Endothelial cell (in vitro differentiated cells): ENCODE results near the gene PEX11B. TPM values are rescaled to one million over a fixed set of nuclear protein-coding genes. Genes with fewer than 3 reads are reported as not detected.
"Not testable (repeated sequence)": the region's sequence is repeated elsewhere in the genome, so short reads cannot be mapped to it uniquely, and the experiment has no call there.

Source experiments
- DNase-seq: peaks from one replicate; pipeline ENCODE4 v3.0.0; 2021; ENCODE audit warnings: low spot score
- H3K27ac Mint-ChIP-seq: one replicate; pipeline ENCODE4 v1.8.0; 2021; ENCODE audit warnings: mixed read lengths, inconsistent platforms; ENCODE audit not compliant: unreplicated experiment
- H3K27me3 Mint-ChIP-seq: one replicate; pipeline ENCODE4 v1.8.0; 2021; ENCODE audit warnings: mild to moderate bottlenecking, moderate library complexity, mixed read lengths, inconsistent platforms; ENCODE audit not compliant: unreplicated experiment
- H3K36me3 Mint-ChIP-seq: one replicate; pipeline ENCODE4 v1.8.0; 2021; ENCODE audit warnings: mild to moderate bottlenecking, low read depth, mixed read lengths, inconsistent platforms; ENCODE audit not compliant: unreplicated experiment
- H3K4me1 Mint-ChIP-seq: one replicate; pipeline ENCODE4 v1.8.0; 2021; ENCODE audit warnings: mild to moderate bottlenecking, mixed read lengths, inconsistent platforms; ENCODE audit not compliant: unreplicated experiment
- H3K4me3 Mint-ChIP-seq: one replicate; pipeline ENCODE4 v1.8.0; 2021; ENCODE audit warnings: mild to moderate bottlenecking, mixed read lengths, inconsistent platforms; ENCODE audit not compliant: unreplicated experiment
- H3K9me3 Mint-ChIP-seq: one replicate; pipeline ENCODE4 v1.8.0; 2021; ENCODE audit warnings: mixed read lengths, inconsistent platforms; ENCODE audit not compliant: unreplicated experiment
- CTCF ChIP-seq: fragments of 200-600 bp; sonication (generic); IDR thresholded peaks from one replicate; pipeline ENCODE4 v1.5.0; 2021; ENCODE audit warnings: antibody characterized with exemption; ENCODE audit not compliant: unreplicated experiment
- total RNA-seq: library from RNA; stranded (reverse); fragmentation: NEBNext Ultra II Directional; extraction: Animal tissue kit (Norgen Biotek cat#: 25700); gene quantifications from one replicate; pipeline ENCODE4 v1.2.1, GENCODE V29; 2021; ENCODE audit not compliant: unreplicated experiment

Gene PEX11B
- total RNA-seq, 1 donor from 2014 or later: 34.0 TPM

- H3K9me3 Mint-ChIP-seq: no peaks in the 10 kb centered on the region
- H3K4me3 Mint-ChIP-seq: no peak overlapping the region
- H3K4me1 Mint-ChIP-seq: peaks cover 15% of the 10 kb centered on the region
- peaks cover 2% of the 10 kb centered on the region for H3K27me3 Mint-ChIP-seq
- peaks cover 20% of the 10 kb centered on the region for H3K36me3 Mint-ChIP-seq
- no peak overlapping the region for H3K27ac Mint-ChIP-seq
- TF ChIP-seq CTCF: no peak
- no peak for DNase-seq
Observed at GRCh38 chr1:145926686-145927062, 8.2 kb upstream of the PEX11B start.

- Mint-ChIP-seq H3K36me3 (peaks cover 22% of the 10 kb centered on the region), H3K27me3 (no peaks in the 10 kb centered on the region), H3K4me1 (peaks cover 11% of the 10 kb centered on the region), H3K9me3 (no peaks in the 10 kb centered on the region), H3K27ac (no peak overlapping the region), H3K4me3 (no peak overlapping the region)
- DNase-seq: no peak
- no peak for TF ChIP-seq CTCF
Observed at GRCh38 chr1:145922266-145922665, 3.7 kb upstream of the PEX11B start.

- Mint-ChIP-seq H3K4me1 (peaks cover 14% of the 10 kb centered on the region), H3K4me3 (peak overlapping the region; percentile 94), H3K27ac (peak overlapping the region; percentile 24), H3K36me3 (peaks cover 21% of the 10 kb centered on the region)
- H3K27me3 Mint-ChIP-seq, H3K9me3 Mint-ChIP-seq, DNase-seq: not testable (repeated sequence)
Observed at GRCh38 chr1:145920297-145920696, 1.8 kb upstream of the PEX11B start.

GRCh38 chr1:145918992-145919939, 749 bp upstream of the PEX11B start:
- Mint-ChIP-seq H3K9me3 (no peaks in the 10 kb centered on the region), H3K4me3 (peak overlapping the region; percentile 94), H3K27ac (peak overlapping the region; percentile 80), H3K4me1 (peaks cover 14% of the 10 kb centered on the region), H3K36me3 (peaks cover 28% of the 10 kb centered on the region), H3K27me3 (peaks cover 2% of the 10 kb centered on the region)
- no peak for TF ChIP-seq CTCF
- peak; percentile 40 for DNase-seq

- H3K27me3 Mint-ChIP-seq: peaks cover 2% of the 10 kb centered on the region
- no peak for DNase-seq
- H3K4me1 Mint-ChIP-seq: peaks cover 14% of the 10 kb centered on the region
- H3K4me3 Mint-ChIP-seq: peak overlapping the region; percentile 94
- peaks cover 30% of the 10 kb centered on the region for H3K36me3 Mint-ChIP-seq
- H3K27ac Mint-ChIP-seq: no peak overlapping the region
- no peak for TF ChIP-seq CTCF
- H3K9me3 Mint-ChIP-seq: no peaks in the 10 kb centered on the region
Observed at GRCh38 chr1:145917595-145917994, 922 bp downstream of the PEX11B start.
